ENCODE results near the gene MEX3B.

GRCh38 chr15:82043796-82044372 lies 1.9 kb downstream of the MEX3B start:
- TF ChIP-seq, protein P1, sequence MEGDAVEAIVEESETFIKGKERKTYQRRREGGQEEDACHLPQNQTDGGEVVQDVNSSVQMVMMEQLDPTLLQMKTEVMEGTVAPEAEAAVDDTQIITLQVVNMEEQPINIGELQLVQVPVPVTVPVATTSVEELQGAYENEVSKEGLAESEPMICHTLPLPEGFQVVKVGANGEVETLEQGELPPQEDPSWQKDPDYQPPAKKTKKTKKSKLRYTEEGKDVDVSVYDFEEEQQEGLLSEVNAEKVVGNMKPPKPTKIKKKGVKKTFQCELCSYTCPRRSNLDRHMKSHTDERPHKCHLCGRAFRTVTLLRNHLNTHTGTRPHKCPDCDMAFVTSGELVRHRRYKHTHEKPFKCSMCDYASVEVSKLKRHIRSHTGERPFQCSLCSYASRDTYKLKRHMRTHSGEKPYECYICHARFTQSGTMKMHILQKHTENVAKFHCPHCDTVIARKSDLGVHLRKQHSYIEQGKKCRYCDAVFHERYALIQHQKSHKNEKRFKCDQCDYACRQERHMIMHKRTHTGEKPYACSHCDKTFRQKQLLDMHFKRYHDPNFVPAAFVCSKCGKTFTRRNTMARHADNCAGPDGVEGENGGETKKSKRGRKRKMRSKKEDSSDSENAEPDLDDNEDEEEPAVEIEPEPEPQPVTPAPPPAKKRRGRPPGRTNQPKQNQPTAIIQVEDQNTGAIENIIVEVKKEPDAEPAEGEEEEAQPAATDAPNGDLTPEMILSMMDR (IDR thresholded peaks at IDR 0.05): no peak
- TF ChIP-seq POLR2AphosphoS5 (IDR thresholded peaks at IDR 0.05) (no peak), POLR2A (IDR thresholded peaks at IDR 0.05) (no peak), EP300 (IDR thresholded peaks at IDR 0.05) (no peak)

Measured in gastroesophageal sphincter (tissue), 3 donors.